ENCODE results near the gene HSD3B2.

HSD3B2 gene

GRCh38 chr1:119380304-119380703, 34.6 kb upstream of the HSD3B2 start:
- DNase-seq (ENCODE audit: low spot score): no peak
- in situ Hi-C loops (cut with MboI; ENCODE audit: low sequenced_read_pairs, unreplicated experiment): no loop called here
- TF ChIP-seq, protein P1, sequence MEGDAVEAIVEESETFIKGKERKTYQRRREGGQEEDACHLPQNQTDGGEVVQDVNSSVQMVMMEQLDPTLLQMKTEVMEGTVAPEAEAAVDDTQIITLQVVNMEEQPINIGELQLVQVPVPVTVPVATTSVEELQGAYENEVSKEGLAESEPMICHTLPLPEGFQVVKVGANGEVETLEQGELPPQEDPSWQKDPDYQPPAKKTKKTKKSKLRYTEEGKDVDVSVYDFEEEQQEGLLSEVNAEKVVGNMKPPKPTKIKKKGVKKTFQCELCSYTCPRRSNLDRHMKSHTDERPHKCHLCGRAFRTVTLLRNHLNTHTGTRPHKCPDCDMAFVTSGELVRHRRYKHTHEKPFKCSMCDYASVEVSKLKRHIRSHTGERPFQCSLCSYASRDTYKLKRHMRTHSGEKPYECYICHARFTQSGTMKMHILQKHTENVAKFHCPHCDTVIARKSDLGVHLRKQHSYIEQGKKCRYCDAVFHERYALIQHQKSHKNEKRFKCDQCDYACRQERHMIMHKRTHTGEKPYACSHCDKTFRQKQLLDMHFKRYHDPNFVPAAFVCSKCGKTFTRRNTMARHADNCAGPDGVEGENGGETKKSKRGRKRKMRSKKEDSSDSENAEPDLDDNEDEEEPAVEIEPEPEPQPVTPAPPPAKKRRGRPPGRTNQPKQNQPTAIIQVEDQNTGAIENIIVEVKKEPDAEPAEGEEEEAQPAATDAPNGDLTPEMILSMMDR (IDR thresholded peaks at IDR 0.05; ENCODE audit: borderline replicate concordance, control extremely low read depth, extremely low read depth, insufficient read depth, missing control alignments): no peak

DNA sequence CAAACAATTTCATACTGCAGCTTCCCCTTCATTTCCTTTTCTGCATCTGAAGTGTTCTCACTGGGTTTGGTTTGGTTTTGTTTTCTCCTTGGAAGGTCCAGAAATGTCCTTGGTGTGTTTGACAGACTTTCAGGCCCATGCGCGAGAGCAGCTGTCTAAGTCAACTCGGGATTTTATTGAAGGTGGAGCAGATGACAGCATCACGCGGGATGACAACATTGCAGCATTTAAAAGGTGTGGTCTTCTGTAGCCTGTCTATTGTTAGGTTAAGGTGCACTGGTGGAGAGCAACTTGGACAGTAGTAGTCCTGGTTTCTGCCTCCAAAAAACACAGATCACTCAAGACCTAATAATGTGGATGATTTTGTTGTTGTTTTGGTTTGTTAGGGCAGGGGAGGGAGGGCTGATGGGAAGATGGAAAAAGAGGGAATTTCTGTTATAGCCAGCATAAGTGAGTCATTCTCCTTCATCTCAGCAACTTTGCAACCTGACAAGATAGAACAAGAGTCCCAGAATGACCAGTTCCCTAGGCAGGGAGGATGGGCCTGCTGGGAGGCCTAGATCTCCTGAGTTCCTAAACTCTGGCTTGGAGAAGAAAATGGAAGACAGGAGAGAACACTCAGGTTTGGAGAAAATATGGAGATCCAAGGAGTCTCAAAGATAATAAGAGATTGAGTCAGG, 33.8 kb upstream of the HSD3B2 start:
- DNase-seq (ENCODE audit: low spot score): no peak
- TF ChIP-seq, protein P1 (IDR thresholded peaks at IDR 0.05; ENCODE audit: borderline replicate concordance, control extremely low read depth, extremely low read depth, insufficient read depth, missing control alignments): no peak
- in situ Hi-C loops (cut with MboI; ENCODE audit: low sequenced_read_pairs, unreplicated experiment): no loop called here

DNA sequence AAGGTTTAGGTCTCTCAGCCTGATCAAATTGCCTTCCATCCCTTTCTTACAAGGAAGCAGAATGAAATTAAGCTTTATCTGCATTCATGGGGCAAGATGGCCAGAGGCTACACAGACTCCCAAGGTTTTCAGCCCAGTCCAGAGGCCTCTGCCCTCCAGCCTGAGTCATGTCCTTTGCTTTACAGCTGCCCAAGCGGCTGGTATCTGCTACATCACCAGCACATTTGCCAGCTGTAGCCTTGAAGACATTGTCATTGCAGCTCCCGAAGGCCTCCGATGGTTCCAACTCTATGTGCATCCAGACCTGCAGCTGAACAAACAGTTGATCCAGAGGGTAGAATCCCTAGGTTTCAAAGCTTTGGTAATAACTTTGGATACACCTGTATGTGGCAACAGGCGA, 30.4 kb upstream of the HSD3B2 start:
- DNase-seq (ENCODE audit: low spot score): no peak
- in situ Hi-C loops (cut with MboI; ENCODE audit: low sequenced_read_pairs, unreplicated experiment): no loop called here
- TF ChIP-seq, protein P1 (IDR thresholded peaks at IDR 0.05; ENCODE audit: borderline replicate concordance, control extremely low read depth, extremely low read depth, insufficient read depth, missing control alignments): no peak

DNA sequence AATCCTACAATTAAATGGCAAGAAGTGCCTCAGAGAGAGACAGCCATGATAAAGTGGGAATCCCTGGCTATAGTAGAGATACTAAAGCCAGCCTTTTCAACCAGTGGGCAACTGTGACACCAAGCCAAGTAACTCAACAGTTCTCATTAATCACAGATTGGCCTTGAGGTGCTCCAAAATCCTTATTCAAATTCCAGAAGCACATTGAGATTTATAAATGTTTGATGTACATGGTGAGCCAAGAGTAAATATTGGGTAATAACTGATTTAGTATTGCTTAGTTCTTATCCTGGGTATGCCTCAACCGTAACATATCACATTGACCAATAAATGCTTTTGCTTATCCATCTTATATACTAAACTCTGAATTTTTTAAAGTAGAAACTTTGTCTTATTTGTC, 29.3 kb upstream of the HSD3B2 start:
- in situ Hi-C loops (cut with MboI; ENCODE audit: low sequenced_read_pairs, unreplicated experiment): no loop called here
- TF ChIP-seq, protein P1 (IDR thresholded peaks at IDR 0.05; ENCODE audit: borderline replicate concordance, control extremely low read depth, extremely low read depth, insufficient read depth, missing control alignments): no peak
- DNase-seq (ENCODE audit: low spot score): no peak

DNA sequence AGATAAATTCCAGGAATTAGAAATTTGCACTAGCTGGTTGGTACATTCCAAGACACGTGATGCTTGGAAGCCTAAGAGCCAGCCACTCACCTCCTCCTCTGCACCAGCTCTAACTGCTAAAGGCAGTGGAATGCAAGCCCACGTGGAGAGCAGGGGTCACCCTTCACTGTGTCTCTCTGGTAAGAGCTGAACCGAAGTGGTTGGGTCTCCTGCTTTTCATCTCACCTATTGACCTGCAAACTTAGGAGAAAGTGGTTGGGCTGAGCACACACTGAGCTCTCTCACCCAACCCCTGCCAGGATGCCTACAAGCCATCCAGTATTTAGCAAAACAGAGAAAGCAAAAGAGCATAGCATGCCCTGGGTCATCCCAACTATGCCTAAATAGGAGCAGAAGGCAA, 27.1 kb upstream of the HSD3B2 start:
- in situ Hi-C loops (cut with MboI; ENCODE audit: low sequenced_read_pairs, unreplicated experiment): no loop called here
- DNase-seq (ENCODE audit: low spot score): no peak
- TF ChIP-seq, protein P1 (IDR thresholded peaks at IDR 0.05; ENCODE audit: borderline replicate concordance, control extremely low read depth, extremely low read depth, insufficient read depth, missing control alignments): no peak

DNA sequence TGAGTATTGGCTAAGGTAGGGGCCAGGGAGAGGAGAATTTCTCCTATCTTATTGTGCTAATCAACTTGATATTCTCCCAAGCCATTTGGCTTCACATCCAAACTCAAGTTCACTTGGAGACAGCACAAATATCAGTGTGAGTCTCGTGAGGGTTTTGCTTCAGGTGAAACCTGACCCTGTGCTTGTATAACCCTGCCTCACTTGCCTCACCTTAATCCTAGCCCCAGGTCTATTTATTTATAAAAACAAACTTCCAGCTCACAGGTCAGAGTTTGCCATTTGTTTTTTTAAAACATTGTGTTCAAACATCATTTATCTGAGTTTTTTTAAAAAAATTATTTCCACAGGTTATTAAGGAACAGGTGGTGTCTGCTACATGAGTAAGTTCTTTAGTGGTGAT, 26.5 kb upstream of the HSD3B2 start:
- in situ Hi-C loops (cut with MboI; ENCODE audit: low sequenced_read_pairs, unreplicated experiment): no loop called here
- no peak for DNase-seq (ENCODE audit: low spot score)
- TF ChIP-seq, protein P1 (IDR thresholded peaks at IDR 0.05; ENCODE audit: borderline replicate concordance, control extremely low read depth, extremely low read depth, insufficient read depth, missing control alignments): no peak

Measured in GM13976 (cell line).